HEK293T (cell line): ENCODE measurements around the gene TIMMDC1.

Source experiments
- BHLHE40 ChIP-seq: fragments of 450-650 bp; IDR thresholded peaks from 2 replicates; pipeline ENCODE4 v1.6.1; 2016; ENCODE audit warnings: mild to moderate bottlenecking, moderate library complexity, borderline replicate concordance
- CTBP1 ChIP-seq: fragments of 450-650 bp; IDR thresholded peaks from 2 replicates; pipeline ENCODE4 v1.6.1; 2016; ENCODE audit warnings: borderline replicate concordance
- FOXK2 ChIP-seq: fragments of 450-650 bp; IDR thresholded peaks from 2 replicates; pipeline ENCODE4 v1.6.1; 2016; ENCODE audit warnings: mild to moderate bottlenecking
- FOXM1 ChIP-seq: fragments of 450-650 bp; IDR thresholded peaks from 2 replicates; pipeline ENCODE4 v1.6.1; 2017; ENCODE audit warnings: mild to moderate bottlenecking, borderline replicate concordance
- HDGF ChIP-seq: fragments of 450-650 bp; IDR thresholded peaks from 2 replicates; pipeline ENCODE4 v1.6.1; 2017; ENCODE audit warnings: antibody characterized with exemption, borderline replicate concordance
- L3MBTL2 ChIP-seq: fragments of 450-650 bp; conservative IDR thresholded peaks from 2 replicates; pipeline ENCODE4 v1.6.1; 2016; ENCODE audit warnings: mild to moderate bottlenecking
- SP1 ChIP-seq: fragments of 450-650 bp; IDR thresholded peaks from 2 replicates; pipeline ENCODE4 v1.6.1; 2017
- SUZ12 ChIP-seq: fragments of 450-650 bp; IDR thresholded peaks from 2 replicates; pipeline ENCODE4 v1.6.1; 2016; ENCODE audit warnings: mild to moderate bottlenecking
- TARDBP ChIP-seq: fragments of 450-650 bp; IDR thresholded peaks from 2 replicates; pipeline ENCODE4 v1.6.1; 2016
- ZNF384 ChIP-seq: fragments of 450-650 bp; IDR thresholded peaks from 2 replicates; pipeline ENCODE4 v1.6.1; 2016
- TF ChIP-seq, protein P1 (sequence below): fragments of 450-650 bp; IDR thresholded peaks from 2 replicates; pipeline ENCODE4 v1.6.1; 2016

DNA sequence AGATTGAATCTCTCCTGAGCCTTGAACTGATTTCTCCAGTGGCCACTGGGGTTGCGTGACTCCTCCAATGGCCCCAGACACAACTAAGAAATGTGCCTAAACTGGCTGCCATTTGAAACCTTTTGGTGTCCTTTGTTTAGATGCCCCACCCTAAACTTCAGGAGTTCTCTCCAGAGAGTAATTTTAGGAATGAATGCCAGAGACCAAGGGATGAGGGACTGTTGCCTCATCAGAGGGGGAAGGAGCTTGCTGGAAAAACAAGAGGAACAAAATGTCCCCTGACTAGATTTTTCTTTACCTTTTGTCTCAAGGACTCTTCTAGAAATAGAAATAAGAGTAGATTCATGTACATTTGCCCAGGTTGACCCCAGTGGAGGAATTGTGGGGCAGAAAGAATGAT lies 72.9 kb downstream of the TIMMDC1 start:
- TF ChIP-seq CTBP1 (no peak), TARDBP (no peak), FOXK2 (no peak), HDGF (no peak), FOXM1 (no peak), ZNF384 (no peak), SUZ12 (no peak), SP1 (no peak), BHLHE40 (no peak), L3MBTL2 (no peak)
- TF ChIP-seq, protein P1, sequence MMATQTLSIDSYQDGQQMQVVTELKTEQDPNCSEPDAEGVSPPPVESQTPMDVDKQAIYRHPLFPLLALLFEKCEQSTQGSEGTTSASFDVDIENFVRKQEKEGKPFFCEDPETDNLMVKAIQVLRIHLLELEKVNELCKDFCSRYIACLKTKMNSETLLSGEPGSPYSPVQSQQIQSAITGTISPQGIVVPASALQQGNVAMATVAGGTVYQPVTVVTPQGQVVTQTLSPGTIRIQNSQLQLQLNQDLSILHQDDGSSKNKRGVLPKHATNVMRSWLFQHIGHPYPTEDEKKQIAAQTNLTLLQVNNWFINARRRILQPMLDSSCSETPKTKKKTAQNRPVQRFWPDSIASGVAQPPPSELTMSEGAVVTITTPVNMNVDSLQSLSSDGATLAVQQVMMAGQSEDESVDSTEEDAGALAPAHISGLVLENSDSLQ, result no peak
